IMR-90 (cell line): ENCODE data around the gene MPZL3. TPM values are rescaled to one million over a fixed set of nuclear protein-coding genes. Genes with fewer than 3 reads are reported as not detected.

ENCODE experiments used
- ATAC-seq: fragments of 200-7000 bp; cut with Tn5 transposase; 2 replicates; pipeline ENCODE4 v1.9.1; 2020; ENCODE audit warnings: low read depth, mild to moderate bottlenecking, moderate library complexity
- BruUV-seq: library from RNA; stranded (reverse); fragments of 400-500 nt; replicated peaks from 2 replicates; lab custom pipeline; 2021; lab: Mats Ljungman, UMichigan
- CTCF ChIA-PET: fragments of 300-600 bp; formaldehyde crosslinking; extraction: SDS; loops from one replicate; lab custom pipeline; 2021; ENCODE audit warnings: antibody characterized with exemption; lab: Yijun Ruan, JAX
- POLR2A ChIA-PET: fragments of 300-600 bp; sonication (Branson Sonifier 250); formaldehyde crosslinking; loops from one replicate; lab custom pipeline; 2022; ENCODE audit warnings: antibody characterized with exemption; ENCODE audit not compliant: unreplicated experiment; lab: Charles Lee
- DNase-seq: peaks from one replicate; pipeline ENCODE4 v3.0.0; 2013
- H2AFZ ChIP-seq: replicated peaks from 2 replicates; pipeline ENCODE3; 2013; ENCODE audit warnings: low read length, mild to moderate bottlenecking; ENCODE audit not compliant: poor library complexity
- H2AK5ac ChIP-seq: 2 replicates; pipeline ENCODE4 v1.6.1; 2013; ENCODE audit warnings: low read depth, low read length, inconsistent platforms
- H2AK9ac ChIP-seq: replicated peaks from 2 replicates; pipeline ENCODE3; 2013; ENCODE audit warnings: mild to moderate bottlenecking, low read depth, low read length, moderate library complexity; ENCODE audit not compliant: poor library complexity
- H2BK120ac ChIP-seq: 2 replicates; pipeline ENCODE4 v1.6.1; 2013; ENCODE audit warnings: low read depth, low read length, inconsistent platforms
- H2BK15ac ChIP-seq: 3 replicates; pipeline ENCODE4 v1.6.1; 2013; ENCODE audit warnings: low read depth, low read length, inconsistent platforms
- H2BK20ac ChIP-seq: 2 replicates; pipeline ENCODE4 v1.6.1; 2013; ENCODE audit warnings: low read depth, mild to moderate bottlenecking, inconsistent platforms, low read length, moderate library complexity
- H2BK5ac ChIP-seq: 2 replicates; pipeline ENCODE4 v1.6.1; 2013; ENCODE audit warnings: mild to moderate bottlenecking, low read depth, low read length, inconsistent platforms; ENCODE audit not compliant: poor library complexity, severe bottlenecking
- H3K14ac ChIP-seq: replicated peaks from 2 replicates; pipeline ENCODE4 v1.6.1; 2013; ENCODE audit warnings: low read depth, low read length, inconsistent platforms
- H3K18ac ChIP-seq: 2 replicates; pipeline ENCODE4 v1.6.1; 2013; ENCODE audit warnings: low read depth, low read length, control low read depth
- H3K23ac ChIP-seq: 2 replicates; pipeline ENCODE4 v1.6.1; 2013; ENCODE audit warnings: low read depth, low read length, inconsistent platforms
- H3K27ac ChIP-seq: 2 replicates; pipeline ENCODE4 v1.5.1; 2013; ENCODE audit warnings: mild to moderate bottlenecking, control low read depth, low read length; ENCODE audit not compliant: insufficient read depth
- H3K27me3 ChIP-seq: 2 replicates; pipeline ENCODE4 v1.6.1; 2013; ENCODE audit warnings: low read length; ENCODE audit not compliant: control insufficient read depth, insufficient read depth
- H3K36me3 ChIP-seq: 2 replicates; pipeline ENCODE4 v1.6.1; 2013; ENCODE audit warnings: low read length, mixed read lengths; ENCODE audit not compliant: control insufficient read depth, insufficient read depth
- H3K4ac ChIP-seq: 2 replicates; pipeline ENCODE4 v1.6.1; 2013; ENCODE audit warnings: low read depth, low read length, inconsistent platforms
- H3K4me1 ChIP-seq: 2 replicates; pipeline ENCODE4 v1.6.1; 2013; ENCODE audit warnings: low read length, mixed read lengths; ENCODE audit not compliant: control insufficient read depth, insufficient read depth
- H3K4me2 ChIP-seq: 2 replicates; pipeline ENCODE4 v1.6.1; 2013; ENCODE audit warnings: low read depth, mild to moderate bottlenecking, control low read depth, low read length, moderate library complexity
- H3K4me3 ChIP-seq: 2 replicates; pipeline ENCODE4 v1.5.1; 2013; ENCODE audit warnings: low read depth, mild to moderate bottlenecking, control low read depth, low read length, moderate library complexity; ENCODE audit not compliant: insufficient read depth
- H3K56ac ChIP-seq: 2 replicates; pipeline ENCODE4 v1.6.1; 2013; ENCODE audit warnings: low read length, inconsistent platforms; ENCODE audit not compliant: insufficient read depth; ENCODE audit errors: extremely low read depth
- H3K79me1 ChIP-seq, 2 experiments: 2 replicates each; pipeline ENCODE4 v1.6.1; 2013; ENCODE audit warnings: low read length in 2 of 2, inconsistent platforms in 1 of 2, low read depth in 1 of 2
- H3K9ac ChIP-seq: 2 replicates; pipeline ENCODE4 v1.6.1; 2013; ENCODE audit warnings: low read depth, low read length, control low read depth
- H3K9me1 ChIP-seq: 2 replicates; pipeline ENCODE4 v1.6.1; 2013; ENCODE audit warnings: low read length, inconsistent platforms; ENCODE audit not compliant: insufficient read depth
- H3K9me3 ChIP-seq: 2 replicates; pipeline ENCODE4 v1.6.1; 2013; ENCODE audit warnings: low read length; ENCODE audit not compliant: control insufficient read depth, insufficient read depth
- H4K20me1 ChIP-seq: 2 replicates; pipeline ENCODE4 v1.6.1; 2013; ENCODE audit warnings: low read length, inconsistent platforms; ENCODE audit not compliant: insufficient read depth
- H4K5ac ChIP-seq: 2 replicates; pipeline ENCODE4 v1.6.1; 2013; ENCODE audit warnings: mild to moderate bottlenecking, low read depth, low read length, control low read depth
- H4K8ac ChIP-seq, 2 experiments: 2 replicates each; pipeline ENCODE4 v1.6.1; 2013; ENCODE audit warnings: low read depth in 2 of 2, low read length in 2 of 2, control low read depth in 1 of 2, inconsistent platforms in 1 of 2
- H4K91ac ChIP-seq: 2 replicates; pipeline ENCODE4 v1.6.1; 2013; ENCODE audit warnings: low read depth, low read length, inconsistent platforms; ENCODE audit not compliant: insufficient read depth
- CEBPB ChIP-seq: IDR thresholded peaks from 2 replicates; pipeline ENCODE4 v1.6.1; 2012; ENCODE audit warnings: low read depth, low read length, improper control_type of control experiment
- CHD1 ChIP-seq: IDR thresholded peaks from 2 replicates; pipeline ENCODE4 v1.6.1; 2012; ENCODE audit warnings: low read depth, low read length, improper control_type of control experiment
- CTCF ChIP-seq: conservative IDR thresholded peaks from 2 replicates; pipeline ENCODE4 v1.5.1; 2012; ENCODE audit warnings: mild to moderate bottlenecking, low read depth, low read length, improper control_type of control experiment
- FOS ChIP-seq: fragments of 150-350 bp; IDR thresholded peaks from 2 replicates; pipeline ENCODE4 v1.6.1; 2016; ENCODE audit warnings: low read depth, low read length
- MAFK ChIP-seq: IDR thresholded peaks from 2 replicates; pipeline ENCODE4 v1.6.1; 2012; ENCODE audit warnings: low read depth, low read length, improper control_type of control experiment
- MXI1 ChIP-seq: IDR thresholded peaks from 2 replicates; pipeline ENCODE4 v1.6.1; 2012; ENCODE audit warnings: low read depth, mild to moderate bottlenecking, low read length, moderate library complexity, borderline replicate concordance
- RAD21 ChIP-seq: IDR thresholded peaks from 2 replicates; pipeline ENCODE4 v1.6.1; 2012; ENCODE audit warnings: low read length, improper control_type of control experiment
- RCOR1 ChIP-seq: IDR thresholded peaks from 2 replicates; pipeline ENCODE4 v1.6.1; 2012; ENCODE audit warnings: mild to moderate bottlenecking, low read length, improper control_type of control experiment; ENCODE audit not compliant: insufficient replicate concordance
- RFX5 ChIP-seq: IDR thresholded peaks from 2 replicates; pipeline ENCODE4 v1.8.0; 2012; ENCODE audit warnings: low read depth, mild to moderate bottlenecking, low read length, moderate library complexity
- WGBS, 2 experiments: methylation state at CpG; one replicate each; pipeline versions ENCODE4 v1.1.5 to v1.1.7; 2013; ENCODE audit warnings: missing lambda C conversion rate in 2 of 2; ENCODE audit not compliant: insufficient read length in 1 of 2; ENCODE audit errors: extremely low coverage in 2 of 2; 5-methylcytosine and 5-hydroxymethylcytosine counted together
- dilution Hi-C: fragments of 300-500 bp; cut with HindIII; formaldehyde crosslinking; loops from one replicate; pipeline ENCODE4 v1.14.3; 2018; ENCODE audit warnings: low sequenced_read_pairs; ENCODE audit not compliant: unreplicated experiment
- in situ Hi-C: fragments of 300-500 bp; cut with MboI; formaldehyde crosslinking; loops from 3 replicates; pipeline ENCODE4 v1.14.3; 2019; ENCODE audit warnings: low sequenced_read_pairs, inconsistent platforms, mixed read lengths
- intact Hi-C: fragments of 100-400 bp; cut with micrococcal nuclease; formaldehyde crosslinking; loops from 2 replicates; pipeline ENCODE4 v1.10.0; 2022
- polyA plus RNA-seq, 3 experiments: library from polyadenylated mRNA; depleted of rRNA; stranded (reverse); fragments of >200 nt; gene quantifications; 2 replicates each; pipeline ENCODE4 v1.2.3, GENCODE V29; 2012; ENCODE audit warnings: low replicate concordance in 1 of 3
- total RNA-seq: library from RNA; depleted of rRNA; stranded (reverse); fragments of >200 nt; gene quantifications from 2 replicates; pipeline ENCODE4 v1.2.3, GENCODE V29; 2012
- TF ChIP-seq, protein P1 (sequence below): fragments of 150-350 bp; IDR thresholded peaks from 2 replicates; pipeline ENCODE4 v1.6.1; 2017; ENCODE audit warnings: mild to moderate bottlenecking, antibody characterized with exemption, low read length, low read depth

The MPZL3 gene
- total and polyA plus RNA-seq, 2 of the 4 experiments (the other 2 are of a cell fraction): 0.15 to 0.36 TPM

DNA sequence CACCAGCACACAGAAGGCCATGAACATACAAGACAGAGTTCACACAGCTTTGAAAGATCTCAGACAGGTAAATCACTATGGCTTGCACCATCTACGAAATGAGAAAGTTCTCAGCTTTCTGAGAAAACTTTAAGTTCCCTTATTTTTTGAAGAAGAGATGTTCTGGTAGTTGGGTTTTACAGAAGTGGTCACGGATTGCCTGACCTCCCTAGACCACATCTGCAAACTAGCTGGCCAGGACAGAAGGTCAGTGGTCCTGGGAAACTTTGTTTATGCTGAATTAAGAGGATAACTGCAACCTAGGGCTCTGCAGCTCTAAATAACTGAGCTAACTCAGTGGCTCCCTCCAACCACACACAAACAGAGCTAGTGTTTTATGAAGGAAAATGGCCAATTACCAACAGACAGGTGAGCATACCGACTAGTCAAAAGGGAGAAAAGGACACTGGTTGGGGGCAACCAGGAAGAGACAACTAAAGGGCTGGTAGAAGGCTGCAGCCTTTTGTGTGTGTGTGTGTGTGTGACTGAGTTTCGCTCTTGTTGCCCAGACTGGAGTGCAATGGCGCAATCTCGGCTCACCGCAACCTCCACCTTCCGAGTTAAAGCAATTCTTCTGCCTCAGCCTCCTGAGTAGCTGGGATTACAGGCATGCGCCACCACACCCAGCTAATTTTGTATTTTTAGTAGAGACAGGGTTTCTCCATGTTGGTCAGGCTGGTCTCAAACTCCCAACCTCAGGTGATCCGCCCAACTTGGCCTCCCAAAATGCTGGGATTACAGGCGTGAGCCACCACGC is 67.2 kb downstream of the MPZL3 start:
- Histone ChIP-seq H3K9me3 (no peaks in the 10 kb centered on the region), H2AK9ac (no peak overlapping the region), H3K9me1 (no peaks in the 10 kb centered on the region), H3K9ac (no peak overlapping the region), H2BK20ac (no peak overlapping the region), H4K8ac (no peak overlapping the region), H3K4me1 (no peaks in the 10 kb centered on the region), H3K23ac (no peak overlapping the region), H4K5ac (no peak overlapping the region), H3K56ac (no peak overlapping the region), H3K4ac (no peak overlapping the region), H3K27ac (no peak overlapping the region), H3K79me1 (no peaks in the 10 kb centered on the region), H3K4me3 (no peak overlapping the region), H4K20me1 (no peaks in the 10 kb centered on the region), H3K14ac (no peak overlapping the region), H2BK15ac (no peak overlapping the region), H4K91ac (no peak overlapping the region), H2AFZ (no peak overlapping the region), H3K27me3 (peaks cover 8% of the 10 kb centered on the region), H3K36me3 (no peaks in the 10 kb centered on the region), H3K18ac (no peak overlapping the region), H3K4me2 (no peak overlapping the region), H2BK120ac (no peak overlapping the region), H2BK5ac (no peak overlapping the region), H2AK5ac (no peak overlapping the region)
- no peak for ATAC-seq
- TF ChIP-seq CEBPB: no peak
- TF ChIP-seq RFX5: no peak
- TF ChIP-seq MAFK: no peak
- no peak for TF ChIP-seq FOS
- TF ChIP-seq, protein P1, sequence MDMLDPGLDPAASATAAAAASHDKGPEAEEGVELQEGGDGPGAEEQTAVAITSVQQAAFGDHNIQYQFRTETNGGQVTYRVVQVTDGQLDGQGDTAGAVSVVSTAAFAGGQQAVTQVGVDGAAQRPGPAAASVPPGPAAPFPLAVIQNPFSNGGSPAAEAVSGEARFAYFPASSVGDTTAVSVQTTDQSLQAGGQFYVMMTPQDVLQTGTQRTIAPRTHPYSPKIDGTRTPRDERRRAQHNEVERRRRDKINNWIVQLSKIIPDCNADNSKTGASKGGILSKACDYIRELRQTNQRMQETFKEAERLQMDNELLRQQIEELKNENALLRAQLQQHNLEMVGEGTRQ: no peak
- TF ChIP-seq CTCF: no peak
- no peak for TF ChIP-seq MXI1
- TF ChIP-seq CHD1: no peak
- no peak for TF ChIP-seq RCOR1
- no peak for TF ChIP-seq RAD21
- ChIA-PET CTCF (interaction anchor here (0.8 kb wide), 1 partner anchor 13 kb away, joined by 3 read pairs; no protein-coding TSS in a partner anchor), POLR2A (no interaction called here)
- dilution Hi-C loops: no loop called here
- WGBS, 2 experiments: 80% methylated on average over 3 of the region's 12 CpGs; no CpG with 5 or more reads in 1 of the 2 experiments
- intact Hi-C loops: no loop called here
- DNase-seq: no peak
- in situ Hi-C loops: no loop called here
- BruUV-seq: no TSS peak
